ENCODE data around the gene TCHP. TPM values are rescaled to one million over a fixed set of nuclear protein-coding genes. Genes with fewer than 3 reads are reported as not detected.

The TCHP gene
- total RNA-seq, 4 donors from 2014 or later: 17.1 to 31.6 (median 21.0) TPM

- H3K4me1 ChIP-seq: peaks cover 26 to 49% (median 38%) of the 10 kb centered on the region in 4 donors
- H3K4me3 ChIP-seq: no peak overlapping the region
- TF ChIP-seq POLR2AphosphoS5 (IDR thresholded peaks at IDR 0.05) (no peak), EP300 (IDR thresholded peaks at IDR 0.05) (no peak)
- TF ChIP-seq, protein P1, sequence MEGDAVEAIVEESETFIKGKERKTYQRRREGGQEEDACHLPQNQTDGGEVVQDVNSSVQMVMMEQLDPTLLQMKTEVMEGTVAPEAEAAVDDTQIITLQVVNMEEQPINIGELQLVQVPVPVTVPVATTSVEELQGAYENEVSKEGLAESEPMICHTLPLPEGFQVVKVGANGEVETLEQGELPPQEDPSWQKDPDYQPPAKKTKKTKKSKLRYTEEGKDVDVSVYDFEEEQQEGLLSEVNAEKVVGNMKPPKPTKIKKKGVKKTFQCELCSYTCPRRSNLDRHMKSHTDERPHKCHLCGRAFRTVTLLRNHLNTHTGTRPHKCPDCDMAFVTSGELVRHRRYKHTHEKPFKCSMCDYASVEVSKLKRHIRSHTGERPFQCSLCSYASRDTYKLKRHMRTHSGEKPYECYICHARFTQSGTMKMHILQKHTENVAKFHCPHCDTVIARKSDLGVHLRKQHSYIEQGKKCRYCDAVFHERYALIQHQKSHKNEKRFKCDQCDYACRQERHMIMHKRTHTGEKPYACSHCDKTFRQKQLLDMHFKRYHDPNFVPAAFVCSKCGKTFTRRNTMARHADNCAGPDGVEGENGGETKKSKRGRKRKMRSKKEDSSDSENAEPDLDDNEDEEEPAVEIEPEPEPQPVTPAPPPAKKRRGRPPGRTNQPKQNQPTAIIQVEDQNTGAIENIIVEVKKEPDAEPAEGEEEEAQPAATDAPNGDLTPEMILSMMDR (IDR thresholded peaks at IDR 0.05): no peak
- intact Hi-C loops (cut with DNase I): no loop called here
- H3K27me3 ChIP-seq: no peaks in the 10 kb centered on the region
- no peaks in the 10 kb centered on the region for H3K9me3 ChIP-seq
- no peak overlapping the region for H3K27ac ChIP-seq (replicated peaks in 1 of 4)
- WGBS: 90% methylated on average over 7 of the region's 7 CpGs
- peaks cover 4 to 49% (median 29%) of the 10 kb centered on the region in 4 donors for H3K36me3 ChIP-seq
- no peak for DNase-seq (ENCODE audit: extremely low spot score)
These were observed 43.7 kb downstream of the TCHP start for GRCh38 chr12:109943811-109944210.

GRCh38 chr12:109944561-109945359, 44.7 kb downstream of the TCHP start:
- H3K36me3 ChIP-seq: peaks cover 0 to 50% (median 23%) of the 10 kb centered on the region in 4 donors
- 49% methylated on average over 17 of the region's 17 CpGs for WGBS
- no peaks in the 10 kb centered on the region for H3K27me3 ChIP-seq
- no peaks in the 10 kb centered on the region for H3K9me3 ChIP-seq
- intact Hi-C loops (cut with DNase I): no loop called here
- peaks cover 33 to 57% (median 48%) of the 10 kb centered on the region in 4 donors for H3K4me1 ChIP-seq
- H3K27ac ChIP-seq (replicated peaks in 1 of 4): no peak overlapping the region
- no peak overlapping the region for H3K4me3 ChIP-seq
- TF ChIP-seq POLR2A (IDR thresholded peaks at IDR 0.05; ENCODE audit: low read depth) (no peak), POLR2AphosphoS5 (IDR thresholded peaks at IDR 0.05) (no peak), EP300 (IDR thresholded peaks at IDR 0.05) (no peak)
- TF ChIP-seq, protein P1 (IDR thresholded peaks at IDR 0.05): no peak
- DNase-seq (ENCODE audit: extremely low spot score): no peak

DNA sequence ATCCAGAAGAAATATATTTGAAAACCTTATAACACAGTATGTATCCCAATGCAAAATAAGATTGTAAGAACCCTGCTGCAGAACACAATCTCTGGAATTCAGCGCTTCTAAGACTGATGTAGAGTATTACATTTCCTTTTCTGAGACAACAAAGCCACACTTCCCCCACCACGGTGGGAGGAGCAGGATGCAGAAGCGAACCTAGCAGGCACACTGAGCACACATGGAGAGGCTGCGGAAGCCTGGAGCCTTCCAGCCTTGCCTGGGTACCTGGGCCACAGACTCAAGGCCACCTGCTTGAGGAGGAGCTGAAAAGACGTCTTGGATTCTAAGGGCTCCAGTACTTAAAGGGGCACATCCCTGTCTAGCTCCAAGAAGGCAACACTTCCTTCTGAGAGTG, 46.4 kb downstream of the TCHP start:
- peak overlapping the region in 3 of 4 donors; percentile 71 to 81 (median 74) for H3K27ac ChIP-seq (replicated peaks in 1 of 4)
- H3K9me3 ChIP-seq: no peaks in the 10 kb centered on the region
- TF ChIP-seq POLR2AphosphoS5 (IDR thresholded peaks at IDR 0.05): no peak
- no peak for TF ChIP-seq POLR2A (IDR thresholded peaks at IDR 0.05; ENCODE audit: low read depth)
- TF ChIP-seq, protein P1 (IDR thresholded peaks at IDR 0.05): no peak
- TF ChIP-seq EP300 (IDR thresholded peaks at IDR 0.05): no peak
- peaks cover 0 to 62% (median 28%) of the 10 kb centered on the region in 4 donors for H3K36me3 ChIP-seq
- no peaks in the 10 kb centered on the region for H3K27me3 ChIP-seq
- intact Hi-C loops (cut with DNase I): no loop called here
- peaks cover 44 to 68% (median 60%) of the 10 kb centered on the region in 4 donors for H3K4me1 ChIP-seq
- no peak for DNase-seq (ENCODE audit: extremely low spot score)
- 37% methylated on average over 5 of the region's 5 CpGs for WGBS
- no peak overlapping the region for H3K4me3 ChIP-seq

DNA sequence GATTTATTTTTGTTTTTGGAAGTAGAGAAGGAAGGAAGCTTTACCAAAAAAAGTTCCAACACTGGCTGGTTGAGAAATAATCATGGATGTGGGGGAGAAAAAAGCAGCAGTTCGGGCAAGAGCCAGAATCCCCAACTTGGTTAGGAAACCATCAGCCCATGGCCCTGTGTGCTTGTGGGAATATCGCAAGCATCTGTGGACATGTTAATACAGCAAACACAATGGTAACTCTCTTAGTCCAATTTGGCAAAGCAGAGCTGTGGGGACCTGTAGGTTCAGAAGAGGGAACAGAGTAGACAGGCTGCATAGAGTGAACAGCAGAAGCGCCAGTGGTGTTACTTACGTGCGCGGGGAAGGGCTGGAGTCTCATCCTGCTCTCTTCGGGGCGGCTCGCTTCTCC, 46.8 kb downstream of the TCHP start:
- intact Hi-C loops (cut with DNase I): no loop called here
- H3K4me3 ChIP-seq: no peak overlapping the region
- peaks cover under 1 to 66% (median 32%) of the 10 kb centered on the region in 4 donors for H3K36me3 ChIP-seq
- 88% methylated on average over 9 of the region's 9 CpGs for WGBS
- no peaks in the 10 kb centered on the region for H3K9me3 ChIP-seq
- H3K27me3 ChIP-seq: no peaks in the 10 kb centered on the region
- peak overlapping the region; percentile 71 to 81 (median 73) for H3K27ac ChIP-seq (replicated peaks in 1 of 4)
- DNase-seq (ENCODE audit: extremely low spot score): no peak
- TF ChIP-seq, protein P1 (IDR thresholded peaks at IDR 0.05): no peak
- TF ChIP-seq POLR2AphosphoS5 (IDR thresholded peaks at IDR 0.05): no peak
- TF ChIP-seq EP300 (IDR thresholded peaks at IDR 0.05): no peak
- no peak for TF ChIP-seq POLR2A (IDR thresholded peaks at IDR 0.05; ENCODE audit: low read depth)
- peaks cover 48 to 72% (median 64%) of the 10 kb centered on the region in 4 donors for H3K4me1 ChIP-seq
